Measurements from ENCODE around the gene ZNF486.
"Not testable (repeated sequence)": the region's sequence is repeated elsewhere in the genome, so short reads cannot be mapped to it uniquely, and the experiment has no call there.

The ZNF486 gene

GRCh38 chr19:20167020-20167644 is at the start of gene ZNF486:
Gene ZNF486, plus strand, starts transcription at chr19:20167214. Its CDS starts 117 bp downstream, at chr19:20167331.
- peak within 1 kb of the TSS; percentile 51 for H3K27ac ChIP-seq (ENCODE audit: low read length)
- H3K9me3 ChIP-seq (ENCODE audit: control insufficient read depth in 1 of 2, low read length in 2 of 2), result no peaks in the 10 kb centered on the region

GRCh38 chr19:20118064-20118839 is 48.8 kb upstream of the ZNF486 start:
- H3K4me1 ChIP-seq (ENCODE audit: control insufficient read depth in 1 of 2, insufficient read depth in 2 of 2, low read length in 2 of 2); H3K27ac ChIP-seq (ENCODE audit: low read length); H3K27me3 ChIP-seq (ENCODE audit: low read depth, low read length): not testable (repeated sequence)
- peak overlapping the region; percentile 3 to 49 for H3K4me3 ChIP-seq (ENCODE audit: low read depth in 1 of 2, low read length in 2 of 2)
- peaks cover 0 to 48% of the 10 kb centered on the region in 2 donors for H3K36me3 ChIP-seq (ENCODE audit: control insufficient read depth in 1 of 2, insufficient read depth in 2 of 2, low read length in 2 of 2)
- peaks cover 29 to 67% of the 10 kb centered on the region in 2 donors for H3K9me3 ChIP-seq (ENCODE audit: control insufficient read depth in 1 of 2, low read length in 2 of 2)

More at GRCh38 chr19:20167020-20167644, at the start of gene ZNF486:
- Histone ChIP-seq H3K36me3 (ENCODE audit: control insufficient read depth in 1 of 2, insufficient read depth in 2 of 2, low read length in 2 of 2) (peaks cover 0 to 12% of the 10 kb centered on the region in 2 donors), H3K4me3 (ENCODE audit: low read depth in 1 of 2, low read length in 2 of 2) (peak within 1 kb of the TSS; percentile 86 to 94), H3K4me1 (ENCODE audit: control insufficient read depth in 1 of 2, insufficient read depth in 2 of 2, low read length in 2 of 2) (peaks cover 0 to 7% of the 10 kb centered on the region in 2 donors), H3K27me3 (ENCODE audit: low read depth, low read length) (no peaks in the 10 kb centered on the region)

- Histone ChIP-seq H3K27me3 (ENCODE audit: low read depth, low read length) (no peaks in the 10 kb centered on the region), H3K9me3 (ENCODE audit: control insufficient read depth in 1 of 2, low read length in 2 of 2) (peaks cover 10 to 47% of the 10 kb centered on the region in 2 donors), H3K4me3 (ENCODE audit: low read depth in 1 of 2, low read length in 2 of 2) (peak overlapping the region in 1 of 2 donors; percentile 49), H3K36me3 (ENCODE audit: control insufficient read depth in 1 of 2, insufficient read depth in 2 of 2, low read length in 2 of 2) (peaks cover 0 to 41% of the 10 kb centered on the region in 2 donors), H3K4me1 (ENCODE audit: control insufficient read depth in 1 of 2, insufficient read depth in 2 of 2, low read length in 2 of 2) (no peaks in the 10 kb centered on the region), H3K27ac (ENCODE audit: low read length) (no peak overlapping the region)
These were observed 42.1 kb upstream of the ZNF486 start for GRCh38 chr19:20124879-20125278.

GRCh38 chr19:20132933-20133332 is 34.1 kb upstream of the ZNF486 start:
- H3K9me3 ChIP-seq (ENCODE audit: control insufficient read depth in 1 of 2, low read length in 2 of 2), result peaks cover 6 to 19% of the 10 kb centered on the region in 2 donors
- H3K27me3 ChIP-seq (ENCODE audit: low read depth, low read length); H3K27ac ChIP-seq (ENCODE audit: low read length); H3K4me3 ChIP-seq (ENCODE audit: low read depth in 1 of 2, low read length in 2 of 2); H3K36me3 ChIP-seq (ENCODE audit: control insufficient read depth in 1 of 2, insufficient read depth in 2 of 2, low read length in 2 of 2); H3K4me1 ChIP-seq (ENCODE audit: control insufficient read depth in 1 of 2, insufficient read depth in 2 of 2, low read length in 2 of 2): not testable (repeated sequence)

GRCh38 chr19:20137714-20138113 is 29.3 kb upstream of the ZNF486 start:
- not testable (repeated sequence) for H3K36me3 ChIP-seq (ENCODE audit: control insufficient read depth in 1 of 2, insufficient read depth in 2 of 2, low read length in 2 of 2); H3K4me1 ChIP-seq (ENCODE audit: control insufficient read depth in 1 of 2, insufficient read depth in 2 of 2, low read length in 2 of 2); H3K27me3 ChIP-seq (ENCODE audit: low read depth, low read length); H3K27ac ChIP-seq (ENCODE audit: low read length); H3K4me3 ChIP-seq (ENCODE audit: low read depth in 1 of 2, low read length in 2 of 2)
- H3K9me3 ChIP-seq (ENCODE audit: control insufficient read depth in 1 of 2, low read length in 2 of 2), result peaks cover 0 to 14% of the 10 kb centered on the region in 2 donors

- H3K27ac ChIP-seq (ENCODE audit: low read length), result no peak overlapping the region
- no peaks in the 10 kb centered on the region for H3K4me1 ChIP-seq (ENCODE audit: control insufficient read depth in 1 of 2, insufficient read depth in 2 of 2, low read length in 2 of 2)
- no peaks in the 10 kb centered on the region for H3K9me3 ChIP-seq (ENCODE audit: control insufficient read depth in 1 of 2, low read length in 2 of 2)
- H3K36me3 ChIP-seq (ENCODE audit: control insufficient read depth in 1 of 2, insufficient read depth in 2 of 2, low read length in 2 of 2), result no peaks in the 10 kb centered on the region
- no peaks in the 10 kb centered on the region for H3K27me3 ChIP-seq (ENCODE audit: low read depth, low read length)
- H3K4me3 ChIP-seq (ENCODE audit: low read depth in 1 of 2, low read length in 2 of 2), result no peak overlapping the region
These were observed 15.3 kb upstream of the ZNF486 start for GRCh38 chr19:20151617-20152145.

GRCh38 chr19:20152506-20152905 is 14.5 kb upstream of the ZNF486 start:
- H3K4me3 ChIP-seq (ENCODE audit: low read depth in 1 of 2, low read length in 2 of 2); H3K27ac ChIP-seq (ENCODE audit: low read length); H3K36me3 ChIP-seq (ENCODE audit: control insufficient read depth in 1 of 2, insufficient read depth in 2 of 2, low read length in 2 of 2); H3K27me3 ChIP-seq (ENCODE audit: low read depth, low read length); H3K4me1 ChIP-seq (ENCODE audit: control insufficient read depth in 1 of 2, insufficient read depth in 2 of 2, low read length in 2 of 2); H3K9me3 ChIP-seq (ENCODE audit: control insufficient read depth in 1 of 2, low read length in 2 of 2): not testable (repeated sequence)

- Histone ChIP-seq H3K27ac (ENCODE audit: low read length) (no peak overlapping the region), H3K9me3 (ENCODE audit: control insufficient read depth in 1 of 2, low read length in 2 of 2) (no peaks in the 10 kb centered on the region), H3K4me1 (ENCODE audit: control insufficient read depth in 1 of 2, insufficient read depth in 2 of 2, low read length in 2 of 2) (no peaks in the 10 kb centered on the region), H3K36me3 (ENCODE audit: control insufficient read depth in 1 of 2, insufficient read depth in 2 of 2, low read length in 2 of 2) (no peaks in the 10 kb centered on the region), H3K27me3 (ENCODE audit: low read depth, low read length) (no peaks in the 10 kb centered on the region), H3K4me3 (ENCODE audit: low read depth in 1 of 2, low read length in 2 of 2) (no peak overlapping the region)
These were observed 13.7 kb upstream of the ZNF486 start for GRCh38 chr19:20153281-20153680.

- Histone ChIP-seq H3K36me3 (ENCODE audit: control insufficient read depth in 1 of 2, insufficient read depth in 2 of 2, low read length in 2 of 2) (no peaks in the 10 kb centered on the region), H3K27me3 (ENCODE audit: low read depth, low read length) (no peaks in the 10 kb centered on the region), H3K9me3 (ENCODE audit: control insufficient read depth in 1 of 2, low read length in 2 of 2) (no peaks in the 10 kb centered on the region), H3K4me1 (ENCODE audit: control insufficient read depth in 1 of 2, insufficient read depth in 2 of 2, low read length in 2 of 2) (no peaks in the 10 kb centered on the region), H3K4me3 (ENCODE audit: low read depth in 1 of 2, low read length in 2 of 2) (no peak overlapping the region), H3K27ac (ENCODE audit: low read length) (no peak overlapping the region)
These were observed 12.4 kb upstream of the ZNF486 start for GRCh38 chr19:20154636-20155035.

- no peak overlapping the region for H3K27ac ChIP-seq (ENCODE audit: low read length)
- no peaks in the 10 kb centered on the region for H3K9me3 ChIP-seq (ENCODE audit: control insufficient read depth in 1 of 2, low read length in 2 of 2)
- peaks cover 0 to under 1% of the 10 kb centered on the region in 2 donors for H3K4me1 ChIP-seq (ENCODE audit: control insufficient read depth in 1 of 2, insufficient read depth in 2 of 2, low read length in 2 of 2)
- no peak overlapping the region for H3K4me3 ChIP-seq (ENCODE audit: low read depth in 1 of 2, low read length in 2 of 2)
- no peaks in the 10 kb centered on the region for H3K36me3 ChIP-seq (ENCODE audit: control insufficient read depth in 1 of 2, insufficient read depth in 2 of 2, low read length in 2 of 2)
- H3K27me3 ChIP-seq (ENCODE audit: low read depth, low read length), result no peaks in the 10 kb centered on the region
These were observed 4.2 kb upstream of the ZNF486 start for GRCh38 chr19:20162821-20163220.

- Histone ChIP-seq H3K4me1 (ENCODE audit: control insufficient read depth in 1 of 2, insufficient read depth in 2 of 2, low read length in 2 of 2) (peaks cover 0 to 7% of the 10 kb centered on the region in 2 donors), H3K27ac (ENCODE audit: low read length) (no peak overlapping the region), H3K27me3 (ENCODE audit: low read depth, low read length) (no peaks in the 10 kb centered on the region), H3K9me3 (ENCODE audit: control insufficient read depth in 1 of 2, low read length in 2 of 2) (no peaks in the 10 kb centered on the region), H3K36me3 (ENCODE audit: control insufficient read depth in 1 of 2, insufficient read depth in 2 of 2, low read length in 2 of 2) (no peaks in the 10 kb centered on the region), H3K4me3 (ENCODE audit: low read depth in 1 of 2, low read length in 2 of 2) (no peak overlapping the region)
These were observed 2.6 kb upstream of the ZNF486 start for GRCh38 chr19:20164456-20164855.
